Stimulated activated CD4-positive, alpha-beta T cell treated with anti-CD3 and anti-CD28 coated beads, Interleukin-4, amount 100 ng/mL, for 24 hours (primary cell): ENCODE results near the gene EED.
"Not testable (repeated sequence)": the region's sequence is repeated elsewhere in the genome, so short reads cannot be mapped to it uniquely, and the experiment has no call there.

Experiments
- DNase-seq: peaks from one replicate; pipeline ENCODE4 v3.0.0-alpha.2; 2020

The EED gene

GRCh38 chr11:86302092-86302793, 57.7 kb downstream of the EED start, which contains the start of gene HIKESHI:
HIKESHI (plus strand) TSS chr11:86302240; CDS start chr11:86302449, 209 bp downstream.
- DNase-seq, result peak; percentile 96

DNA sequence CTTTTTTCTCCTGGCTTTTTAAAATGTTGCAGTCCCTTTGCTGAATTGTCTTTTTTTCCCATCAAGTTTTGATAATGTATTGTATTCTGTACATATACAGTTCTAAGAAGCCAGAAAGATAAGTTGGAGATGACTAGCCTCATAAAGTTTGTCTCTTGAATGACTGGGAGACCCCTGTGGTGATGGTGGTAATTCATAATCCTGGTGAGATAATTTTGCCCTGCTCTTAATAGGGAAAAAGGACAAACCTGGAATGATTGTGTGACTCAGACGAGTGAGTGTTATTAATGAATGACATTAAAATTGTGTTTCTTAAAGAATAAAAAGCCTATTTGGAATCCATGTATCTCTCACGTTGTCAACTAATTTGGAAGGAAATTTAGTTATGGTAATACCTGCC, 58.7 kb downstream of the EED start:
- DNase-seq, result no peak

DNA sequence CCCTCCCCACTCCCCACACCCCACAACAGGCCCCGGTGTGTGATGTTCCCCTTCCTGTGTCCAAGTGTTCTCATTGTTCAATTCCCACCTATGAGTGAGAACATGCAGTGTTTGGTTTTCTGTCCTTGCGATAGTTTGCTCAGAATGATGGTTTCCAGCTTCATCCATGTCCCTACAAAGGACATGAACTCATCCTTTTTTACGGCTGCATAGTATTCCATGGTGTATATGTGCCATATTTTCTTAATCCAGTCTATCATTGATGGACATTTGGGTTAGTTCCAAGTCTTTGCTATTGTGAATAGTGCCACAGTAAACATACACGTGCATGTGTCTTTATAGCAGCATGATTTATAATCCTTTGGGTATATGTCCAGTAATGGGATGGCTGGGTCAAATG, 64.2 kb downstream of the EED start:
- not testable (repeated sequence) for DNase-seq

- no peak for DNase-seq
Measured at GRCh38 chr11:86313793-86314192, 69.2 kb downstream of the EED start.

DNA sequence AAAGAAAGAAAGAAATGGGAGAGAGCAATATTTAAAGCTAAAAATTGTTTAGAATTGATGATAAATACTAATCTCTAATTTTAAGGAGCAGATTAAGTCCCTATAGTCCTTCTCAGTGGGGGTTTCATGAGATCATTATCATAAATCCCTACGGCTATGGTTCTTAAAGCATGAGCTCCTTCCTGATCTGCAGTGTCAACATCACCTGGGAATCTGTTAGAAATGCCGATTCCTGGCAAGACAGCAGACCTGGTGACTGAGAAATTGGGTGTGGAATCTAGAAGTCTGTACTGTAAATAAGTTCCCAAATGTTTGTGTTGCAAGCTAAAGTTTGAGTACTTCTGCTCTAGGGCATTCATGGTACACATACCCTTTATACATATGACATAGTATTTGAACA, 70.1 kb downstream of the EED start:
- DNase-seq, result no peak
